K562 (cell line): Measurements from ENCODE around the gene LIX1L. TPM values are rescaled to one million over a fixed set of nuclear protein-coding genes. Genes with fewer than 3 reads are reported as not detected.

ENCODE experiments used
- ATAC-seq: fragments of 200-7000 bp; cut with Tn5 transposase; 3 replicates; pipeline ENCODE4 v1.9.1; 2020; ENCODE audit warnings: moderate library complexity
- BruUV-seq: library from RNA; stranded (reverse); fragments of 400-500 nt; replicated peaks from 2 replicates; lab custom pipeline; 2021; lab: Mats Ljungman, UMichigan
- CTCF ChIA-PET: fragments of 300-600 bp; formaldehyde crosslinking; extraction: SDS; loops from one replicate; lab custom pipeline; 2021; ENCODE audit warnings: low intra/inter-chr PET ratio; lab: Yijun Ruan, JAX
- POLR2A ChIA-PET: fragments of 300-600, 350-650 bp; sonication (Branson Sonifier 250); formaldehyde crosslinking; extraction: SDS; loops from one replicate; lab custom pipeline; 2021; ENCODE audit warnings: antibody characterized with exemption, inconsistent platforms; lab: Yijun Ruan, JAX
- DNase-seq, 4 experiments: peaks; one replicate each; pipeline versions ENCODE4 v3.0.0 to v3.0.0-alpha.2; 2011 to 2018; ENCODE audit warnings: low spot score in 3 of 4, mixed read lengths in 3 of 4; ENCODE audit errors: extremely low read depth in 1 of 4
- FAIRE-seq: peaks from 2 replicates; lab custom pipeline; 2011; peaks lifted over from hg19 to GRCh38; lab: Jason Lieb, UNC
- H2AFZ ChIP-seq: 2 replicates; pipeline ENCODE4 v1.6.0; 2011; ENCODE audit warnings: low read depth, low read length, control low read depth, inconsistent platforms
- H3K27ac ChIP-seq: fragments of 200-600 bp; 3 replicates; pipeline ENCODE4 v1.8.0; 2011; ENCODE audit warnings: low read depth, mild to moderate bottlenecking, control low read depth, inconsistent platforms, low read length, moderate library complexity, mixed read lengths; ENCODE audit errors: extremely low read depth
- H3K27me3 ChIP-seq, 2 experiments: fragments of 300-600 bp in 1 of 2; 2 replicates in 1 of 2; 3 replicates in 1 of 2; pipeline versions ENCODE4 v1.6.0 to v1.8.0; 2011; ENCODE audit warnings: inconsistent platforms in 2 of 2, low read length in 2 of 2, mild to moderate bottlenecking in 1 of 2, mixed read lengths in 1 of 2, moderate library complexity in 1 of 2; ENCODE audit not compliant: control insufficient read depth in 2 of 2, insufficient read depth in 2 of 2
- H3K36me3 ChIP-seq: fragments of 300-600 bp; 3 replicates; pipeline ENCODE4 v1.8.0; 2011; ENCODE audit warnings: mild to moderate bottlenecking, low read length, inconsistent platforms; ENCODE audit not compliant: control insufficient read depth, insufficient read depth
- H3K4me1 ChIP-seq, 2 experiments: fragments of 200-600 bp in 1 of 2; replicated peaks in 1 of 2; 2 replicates in 1 of 2; 3 replicates in 1 of 2; pipeline versions ENCODE4 v1.5.1 to v1.8.0; 2011; ENCODE audit warnings: inconsistent platforms in 2 of 2, low read length in 2 of 2, mild to moderate bottlenecking in 1 of 2, mixed read lengths in 1 of 2, moderate library complexity in 1 of 2; ENCODE audit not compliant: control insufficient read depth in 2 of 2, insufficient read depth in 2 of 2
- H3K4me2 ChIP-seq: 2 replicates; pipeline ENCODE4 v1.6.1; 2011; ENCODE audit warnings: low read length, control low read depth, inconsistent platforms, mixed read lengths; ENCODE audit not compliant: insufficient read depth
- H3K4me3 ChIP-seq: fragments of 200-600 bp; sonication (generic), shearing (Covaris generic); 2 replicates; pipeline ENCODE4 v1.5.1; 2016; ENCODE audit warnings: control low read depth, inconsistent platforms
- H3K79me2 ChIP-seq: fragments of 200-600 bp; 3 replicates; pipeline ENCODE4 v1.8.0; 2011; ENCODE audit warnings: low read length, inconsistent platforms; ENCODE audit not compliant: control insufficient read depth, insufficient read depth
- H3K9ac ChIP-seq, 2 experiments: 2 replicates each; pipeline versions ENCODE4 v1.6.0 to v1.6.1; 2011; ENCODE audit warnings: low read depth in 2 of 2, low read length in 2 of 2, control low read depth in 1 of 2, inconsistent platforms in 1 of 2, mild to moderate bottlenecking in 1 of 2, mixed read lengths in 1 of 2; ENCODE audit not compliant: insufficient read depth in 1 of 2
- H3K9me1 ChIP-seq: one replicate; pipeline ENCODE4 v1.6.0; 2011; ENCODE audit warnings: inconsistent platforms, mild to moderate bottlenecking, low read length, moderate library complexity; ENCODE audit not compliant: control insufficient read depth, insufficient read depth
- H3K9me3 ChIP-seq: replicated peaks from 2 replicates; pipeline ENCODE4 v1.5.1; 2011; ENCODE audit warnings: low read depth, low read length, inconsistent platforms; ENCODE audit not compliant: control insufficient read depth, insufficient read depth
- H4K20me1 ChIP-seq: replicated peaks from 2 replicates; pipeline ENCODE4 v1.6.1; 2011; ENCODE audit warnings: low read length, inconsistent platforms, mixed read lengths; ENCODE audit not compliant: control insufficient read depth, insufficient read depth
- CEBPG ChIP-seq, 3 experiments: fragments of 200-800 bp in 1 of 3; sonication (Bioruptor generic) in 1 of 3; sonication (generic) in 1 of 3; formaldehyde crosslinking in 1 of 3; IDR thresholded peaks in 2 of 3; conservative IDR thresholded peaks in 1 of 3; 2 replicates each; pipeline versions ENCODE4 v1.6.1 to v1.8.0; 2016 to 2022; ENCODE audit warnings: missing compliant biosample characterization in 2 of 3, missing genetic modification characterization in 2 of 3, mild to moderate bottlenecking in 1 of 3, missing genetic modification reagents in 1 of 3
- CTCFL ChIP-seq: IDR thresholded peaks from 2 replicates; pipeline ENCODE4 v1.6.1; 2011; ENCODE audit warnings: borderline replicate concordance, low read depth, mild to moderate bottlenecking, moderate library complexity, low read length; ENCODE audit not compliant: insufficient read depth, poor library complexity, severe bottlenecking
- GMEB1 ChIP-seq: fragments of 250-450 bp; sonication (Bioruptor Pico); IDR thresholded peaks from 2 replicates; pipeline ENCODE4 v1.4.0; 2020; ENCODE audit warnings: mild to moderate bottlenecking
- HSF4 ChIP-seq: fragments of 250-450 bp; sonication (Bioruptor Pico); IDR thresholded peaks from 2 replicates; pipeline ENCODE4 v2.1.2; 2022; ENCODE audit warnings: mild to moderate bottlenecking, moderate library complexity, borderline replicate concordance
- KAT8 ChIP-seq: fragments of 450-650 bp; IDR thresholded peaks from 2 replicates; pipeline ENCODE4 v1.6.1; 2016; ENCODE audit warnings: low read depth, mild to moderate bottlenecking
- KHSRP ChIP-seq: fragments of 450-650 bp; IDR thresholded peaks from 2 replicates; pipeline ENCODE4 v1.6.1; 2017
- MEF2D ChIP-seq: conservative IDR thresholded peaks from 2 replicates; pipeline ENCODE4 v1.6.1; 2016; ENCODE audit warnings: low read depth, missing genetic modification characterization, missing compliant biosample characterization
- PHF21A ChIP-seq: fragments of 450-650 bp; IDR thresholded peaks from 2 replicates; pipeline ENCODE4 v1.6.1; 2017; ENCODE audit warnings: low read depth, borderline replicate concordance
- ZKSCAN1 ChIP-seq: fragments of 150-350 bp; IDR thresholded peaks from 2 replicates; pipeline ENCODE4 v1.6.1; 2016; ENCODE audit warnings: low read depth, low read length
- ZNF384 ChIP-seq: IDR thresholded peaks from 2 replicates; pipeline ENCODE4 v1.6.1; 2012; ENCODE audit warnings: low read depth, low read length, improper control_type of control experiment
- WGBS: fragments of 100-300 bp; shearing (Covaris generic); methylation state at CpG from one replicate; pipeline ENCODE4 v1.1.6; 2016; ENCODE audit warnings: low coverage, mixed read lengths; ENCODE audit not compliant: insufficient coverage; ENCODE audit errors: missing lambda C conversion rate; 5-methylcytosine and 5-hydroxymethylcytosine counted together
- in situ Hi-C: fragments of 300-500 bp; cut with MboI; formaldehyde crosslinking; loops from 4 replicates; pipeline ENCODE4 v1.15.0; 2018; ENCODE audit warnings: inconsistent platforms, mixed read lengths
- intact Hi-C: fragments of 100-400 bp; cut with micrococcal nuclease; formaldehyde crosslinking; loops from 2 replicates; pipeline ENCODE4 v1.14.2; 2022
- polyA plus RNA-seq, 8 experiments: library from polyadenylated mRNA; depleted of rRNA in 4 of 8; stranded (reverse) in 5 of 8; unstranded in 3 of 8; fragments of >200 nt; fragmentation: Nextera tagmentation in 2 of 8; fragmentation: Illumina TruSeq in 1 of 8; extraction: Ambion mirVana in 2 of 8; extraction: Trizol in 1 of 8; gene quantifications; 2 replicates each; pipeline versions ENCODE4 v1.2.1 to v1.2.3, GENCODE V29; 2011 to 2014; ENCODE audit warnings: inconsistent platforms in 1 of 8, missing spikeins in 1 of 8
- total RNA-seq, 7 experiments: library from RNA; depleted of rRNA in 6 of 7; stranded (reverse); fragments of >200 nt in 6 of 7; fragmentation: Illumina TruSeq in 2 of 7; extraction: Trizol in 2 of 7; gene quantifications; 2 replicates each; pipeline versions ENCODE4 v1.2.1 to v1.2.3, GENCODE V29; 2011 to 2021; ENCODE audit warnings: low replicate concordance in 1 of 7
- TF ChIP-seq, protein P1 (sequence below): fragments of 450-650 bp; IDR thresholded peaks from 2 replicates; pipeline ENCODE4 v1.6.1; 2016; ENCODE audit warnings: missing biosample characterization, missing genetic modification characterization
- TF ChIP-seq, protein P2 (sequence below): fragments of 450-650 bp; conservative IDR thresholded peaks from 2 replicates; pipeline ENCODE4 v1.6.1; 2016; ENCODE audit warnings: missing genetic modification characterization, low read depth, mild to moderate bottlenecking, control low read depth, missing compliant biosample characterization

Gene LIX1L
- total and polyA plus RNA-seq, 9 of the 15 experiments (the other 6 are each of a cell fraction or from before 2014, with no cell fraction given) = 4.6 to 26.5 (median 12.5) TPM

DNA sequence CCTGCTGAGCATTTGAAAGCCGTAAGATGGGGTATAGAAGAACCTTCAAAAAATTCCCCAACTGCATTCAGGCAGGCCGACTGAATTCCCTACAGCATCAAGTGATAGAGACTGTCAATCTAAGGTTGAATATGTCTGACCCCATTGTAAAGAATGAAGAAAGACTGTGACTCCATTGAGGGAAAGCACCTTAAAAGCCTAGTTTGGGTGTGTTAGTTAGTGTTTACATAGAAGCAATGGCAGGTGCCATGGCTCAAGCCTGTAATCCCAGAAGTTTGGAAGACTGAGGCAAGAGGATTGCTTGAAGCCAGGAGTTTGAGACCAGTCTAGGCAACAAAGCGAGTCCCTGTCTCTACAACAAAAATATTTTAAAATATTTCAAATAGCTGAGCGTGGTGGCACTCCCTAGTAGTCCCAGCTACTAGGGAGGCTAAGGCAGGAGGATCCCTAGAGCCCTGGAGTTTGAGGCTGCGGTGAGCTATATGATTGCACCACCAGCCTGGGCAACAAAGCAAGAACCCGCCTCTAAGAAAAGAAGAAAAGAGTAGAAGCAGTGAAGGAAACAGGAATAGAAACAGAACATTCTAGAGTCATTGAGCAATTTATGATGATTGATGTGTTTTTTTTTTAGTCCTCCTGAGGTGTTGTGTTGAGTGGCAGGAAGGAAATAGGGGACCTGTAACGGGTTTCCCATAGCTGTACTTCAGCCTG lies 22.1 kb upstream of the LIX1L start:
- Histone ChIP-seq H3K9me1 (no peaks in the 10 kb centered on the region), H3K9me3 (no peaks in the 10 kb centered on the region), H3K4me2 (peak overlapping the region; percentile 76), H4K20me1 (no peaks in the 10 kb centered on the region), H3K27me3 (no peaks in the 10 kb centered on the region), H3K4me1 (peaks cover 25 to 67% of the 10 kb centered on the region in 2 experiments), H3K79me2 (peaks cover 25% of the 10 kb centered on the region), H3K4me3 (no peak overlapping the region), H3K9ac (peak overlapping the region in 1 of 2 experiments; percentile 81; a peak in 3 of 4 replicates), H3K27ac (peak overlapping the region; percentile 96), H3K36me3 (peaks cover 16% of the 10 kb centered on the region), H2AFZ (peak overlapping the region; percentile 72)
- DNase-seq (no peak), ATAC-seq (peak; percentile 3; the same call in 2 of the 3 replicates), FAIRE-seq (no peak)
- POLR2A ChIA-PET = interaction anchor here (0.6 to 15.5 kb wide), 14 partner anchors 13 to 134 kb away, joined by 3 to 320 read pairs (median 4); partner anchors contain the start of genes ANKRD34A, LIX1L, NUDT17 and POLR3GL
- intact Hi-C loops = loop anchor here (1.0 kb wide), 3 partner anchors 10 to 16 kb away; partner anchors contain the start of genes ANKRD34A, POLR3GL and TXNIP
- WGBS = 13% methylated on average over 7 of the region's 7 CpGs
- BruUV-seq = TSS peak; percentile 63
- in situ Hi-C loops = no loop called here
- CTCF ChIA-PET = interaction anchor here (3.2 to 3.8 kb wide), 2 partner anchors 27 to 33 kb away, joined by 17 to 37 read pairs; no protein-coding TSS in a partner anchor
- TF ChIP-seq MEF2D (tag) (no peak; the same call in 1 of the 2 replicates), HSF4 (CRISPR knock-in tag) (0 out of 2 replicates have a peak, but pooled peaks have one; percentile 35), ZNF384 (peak; percentile 46; the same call in 1 of the 2 replicates), CTCFL (no peak), CEBPG (CRISPR knock-in tag; IDR thresholded peaks at IDR 0.05) (peak; percentile 51; the same call in 1 of the 2 replicates), CEBPG (tag; conservative IDR thresholded peaks at IDR 0.05 in 1 of 2, IDR thresholded peaks at IDR 0.05 in 1 of 2) (peak; percentile 89 to 91), PHF21A (no peak), ZKSCAN1 (no peak), KAT8 (peak; percentile 12; the same call in 1 of the 2 replicates), GMEB1 (CRISPR knock-in tag) (no peak), KHSRP (no peak)
- TF ChIP-seq, protein P1, sequence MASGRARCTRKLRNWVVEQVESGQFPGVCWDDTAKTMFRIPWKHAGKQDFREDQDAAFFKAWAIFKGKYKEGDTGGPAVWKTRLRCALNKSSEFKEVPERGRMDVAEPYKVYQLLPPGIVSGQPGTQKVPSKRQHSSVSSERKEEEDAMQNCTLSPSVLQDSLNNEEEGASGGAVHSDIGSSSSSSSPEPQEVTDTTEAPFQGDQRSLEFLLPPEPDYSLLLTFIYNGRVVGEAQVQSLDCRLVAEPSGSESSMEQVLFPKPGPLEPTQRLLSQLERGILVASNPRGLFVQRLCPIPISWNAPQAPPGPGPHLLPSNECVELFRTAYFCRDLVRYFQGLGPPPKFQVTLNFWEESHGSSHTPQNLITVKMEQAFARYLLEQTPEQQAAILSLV (tag) = 0 out of 2 replicates have a peak, but pooled peaks have one; percentile 5
- TF ChIP-seq, protein P2, sequence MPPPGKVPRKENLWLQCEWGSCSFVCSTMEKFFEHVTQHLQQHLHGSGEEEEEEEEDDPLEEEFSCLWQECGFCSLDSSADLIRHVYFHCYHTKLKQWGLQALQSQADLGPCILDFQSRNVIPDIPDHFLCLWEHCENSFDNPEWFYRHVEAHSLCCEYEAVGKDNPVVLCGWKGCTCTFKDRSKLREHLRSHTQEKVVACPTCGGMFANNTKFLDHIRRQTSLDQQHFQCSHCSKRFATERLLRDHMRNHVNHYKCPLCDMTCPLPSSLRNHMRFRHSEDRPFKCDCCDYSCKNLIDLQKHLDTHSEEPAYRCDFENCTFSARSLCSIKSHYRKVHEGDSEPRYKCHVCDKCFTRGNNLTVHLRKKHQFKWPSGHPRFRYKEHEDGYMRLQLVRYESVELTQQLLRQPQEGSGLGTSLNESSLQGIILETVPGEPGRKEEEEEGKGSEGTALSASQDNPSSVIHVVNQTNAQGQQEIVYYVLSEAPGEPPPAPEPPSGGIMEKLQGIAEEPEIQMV (tag) = peak; percentile 16
